A673 (cell line): ENCODE data around the gene ATF1. TPM values are rescaled to one million over a fixed set of nuclear protein-coding genes. Genes with fewer than 3 reads are reported as not detected.

Experiments used
- BruUV-seq: library from RNA; stranded (reverse); fragments of 400-500 nt; replicated peaks from 2 replicates; lab custom pipeline; 2021; lab: Mats Ljungman, UMichigan
- CTCF ChIA-PET: fragments of 300-600 bp; sonication (Branson Sonifier 250); formaldehyde crosslinking; loops from one replicate; lab custom pipeline; 2022; ENCODE audit warnings: antibody characterized with exemption; lab: Charles Lee
- POLR2A ChIA-PET: fragments of 300-600 bp; sonication (Branson Sonifier 250); formaldehyde crosslinking; loops from one replicate; lab custom pipeline; 2022; ENCODE audit warnings: antibody characterized with exemption; ENCODE audit not compliant: low non-redundant PET; lab: Charles Lee
- DNase-seq: peaks from one replicate; pipeline ENCODE4 v3.0.0-alpha.2; 2015; ENCODE audit warnings: low spot score
- H3K27ac ChIP-seq: fragments of 200-600 bp; sonication (generic); 2 replicates; pipeline ENCODE4 v1.5.1; 2016; ENCODE audit warnings: mixed run types, low read depth, mild to moderate bottlenecking, mixed read lengths, antibody characterized with exemption, low read length; ENCODE audit not compliant: poor library complexity, severe bottlenecking
- H3K27me3 ChIP-seq: fragments of 200-600 bp; sonication (generic); replicated peaks from 2 replicates; pipeline ENCODE4 v1.6.1; 2017; ENCODE audit warnings: mixed run types, low read depth, mild to moderate bottlenecking, mixed read lengths, antibody characterized with exemption, low read length; ENCODE audit not compliant: insufficient read depth, poor library complexity
- H3K36me3 ChIP-seq: fragments of 200-600 bp; sonication (generic); 2 replicates; pipeline ENCODE4 v1.6.1; 2016; ENCODE audit warnings: mixed run types, mild to moderate bottlenecking, mixed read lengths, antibody characterized with exemption, low read length; ENCODE audit not compliant: insufficient read depth, poor library complexity, severe bottlenecking
- H3K4me1 ChIP-seq: fragments of 200-600 bp; sonication (generic); 2 replicates; pipeline ENCODE4 v1.6.1; 2017; ENCODE audit warnings: mixed run types, mild to moderate bottlenecking, mixed read lengths, antibody characterized with exemption, low read length; ENCODE audit not compliant: insufficient read depth, poor library complexity, severe bottlenecking
- H3K4me3 ChIP-seq: fragments of 200-600 bp; sonication (generic); 2 replicates; pipeline ENCODE4 v1.5.1; 2016; ENCODE audit warnings: low read depth, mixed run types, mild to moderate bottlenecking, mixed read lengths, low read length; ENCODE audit not compliant: poor library complexity, severe bottlenecking
- H3K9me3 ChIP-seq: fragments of 200-600 bp; sonication (generic); 2 replicates; pipeline ENCODE4 v1.6.1; 2016; ENCODE audit warnings: mixed run types, low read depth, mild to moderate bottlenecking, mixed read lengths, antibody characterized with exemption, low read length; ENCODE audit not compliant: poor library complexity, severe bottlenecking
- CTCF ChIP-seq: fragments of 300-800, 200-600 bp; sonication (generic); conservative IDR thresholded peaks from 2 replicates; pipeline ENCODE4 v1.5.1; 2017; ENCODE audit warnings: low read depth, mild to moderate bottlenecking, antibody characterized with exemption, low read length, moderate library complexity, mixed read lengths
- EZH2 ChIP-seq: fragments of 200-600 bp; sonication (generic); IDR thresholded peaks from 2 replicates; pipeline ENCODE4 v1.6.1; 2017; ENCODE audit warnings: borderline replicate concordance, low read depth, mild to moderate bottlenecking, mixed read lengths, antibody characterized with exemption, low read length; ENCODE audit not compliant: poor library complexity, severe bottlenecking
- intact Hi-C: fragments of 100-400 bp; cut with micrococcal nuclease; formaldehyde crosslinking; loops from one replicate; pipeline ENCODE4 v1.10.0; 2022; ENCODE audit not compliant: unreplicated experiment
- total RNA-seq: library from RNA; stranded (reverse); gene quantifications from 2 replicates; pipeline ENCODE4 v1.2.3, GENCODE V29; 2021

The ATF1 gene
- total RNA-seq, 1 experiment from 2014 or later: 42.3 TPM

- no peak overlapping the region for H3K4me3 ChIP-seq
- no peaks in the 10 kb centered on the region for H3K4me1 ChIP-seq
- no peaks in the 10 kb centered on the region for H3K36me3 ChIP-seq
- CTCF ChIA-PET: no interaction called here
- DNase-seq: no peak
- H3K27me3 ChIP-seq: no peaks in the 10 kb centered on the region
- POLR2A ChIA-PET: no interaction called here
- H3K27ac ChIP-seq: no peak overlapping the region
- TF ChIP-seq CTCF (no peak), EZH2 (no peak)
- no TSS peak for BruUV-seq
- intact Hi-C loops: no loop called here
- no peaks in the 10 kb centered on the region for H3K9me3 ChIP-seq
Measured at GRCh38 chr12:50785406-50786001, 21.6 kb downstream of the ATF1 start.

DNA sequence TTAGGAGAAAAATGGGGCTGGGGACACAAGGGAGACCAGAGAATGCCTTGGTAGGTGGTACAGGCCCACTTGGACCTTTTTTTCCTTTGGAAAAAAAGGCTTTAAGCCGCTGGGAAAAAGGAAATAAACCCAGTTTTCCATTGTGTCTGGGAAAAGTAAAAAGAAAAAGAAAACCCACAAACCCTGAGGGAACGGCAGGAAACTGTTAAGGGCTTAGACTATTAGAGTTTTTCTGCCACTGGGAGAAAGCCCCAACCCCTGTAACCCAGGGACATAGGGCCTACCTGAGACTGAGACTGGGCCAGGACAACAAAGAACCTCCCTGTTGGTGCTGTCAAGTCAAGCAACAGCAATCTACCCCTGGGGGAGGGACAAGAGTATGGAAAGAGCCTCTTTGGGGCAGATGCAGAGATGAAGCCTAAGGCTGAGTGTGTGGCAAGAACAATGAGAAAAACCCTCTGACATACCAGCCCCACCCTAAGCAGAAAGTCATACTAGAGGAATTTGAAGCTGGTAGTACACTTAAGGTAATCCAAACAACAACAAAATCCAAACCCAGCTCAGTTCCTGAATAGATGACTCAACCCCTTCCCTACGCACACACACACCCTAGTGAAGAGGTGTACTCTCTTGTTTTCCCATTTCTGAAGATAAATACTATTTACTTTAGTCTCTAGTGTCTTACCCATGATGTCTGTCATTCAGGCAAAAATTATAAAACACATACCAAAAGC is 22.8 kb downstream of the ATF1 start:
- BruUV-seq: no TSS peak
- Histone ChIP-seq H3K27ac (no peak overlapping the region), H3K36me3 (no peaks in the 10 kb centered on the region), H3K4me1 (no peaks in the 10 kb centered on the region), H3K27me3 (no peaks in the 10 kb centered on the region), H3K9me3 (no peaks in the 10 kb centered on the region), H3K4me3 (no peak overlapping the region)
- ChIA-PET CTCF (no interaction called here), POLR2A (no interaction called here)
- TF ChIP-seq EZH2 (no peak), CTCF (no peak)
- DNase-seq: no peak
- intact Hi-C loops: no loop called here

- no TSS peak for BruUV-seq
- Histone ChIP-seq H3K4me1 (no peaks in the 10 kb centered on the region), H3K9me3 (no peaks in the 10 kb centered on the region), H3K4me3 (no peak overlapping the region), H3K36me3 (no peaks in the 10 kb centered on the region), H3K27ac (no peak overlapping the region), H3K27me3 (no peaks in the 10 kb centered on the region)
- TF ChIP-seq CTCF: no peak
- no peak for TF ChIP-seq EZH2
- intact Hi-C loops: no loop called here
- CTCF ChIA-PET: no interaction called here
- POLR2A ChIA-PET: no interaction called here
- no peak for DNase-seq
Measured at GRCh38 chr12:50787618-50788017, 23.7 kb downstream of the ATF1 start.
